DLD1 (cell line): ENCODE results near the gene FHIT.

Experiments used
- in situ Hi-C: cut with HindIII; loops from 2 replicates; pipeline ENCODE4 v1.10.0; 2017; ENCODE audit warnings: low sequenced_read_pairs

FHIT gene

GRCh38 chr3:59877263-59878037 is 1373.8 kb downstream of the FHIT start:
- in situ Hi-C loops = no loop called here

- in situ Hi-C loops = no loop called here
Observed at GRCh38 chr3:59876533-59877062, 1374.7 kb downstream of the FHIT start.

- in situ Hi-C loops = no loop called here
Observed at GRCh38 chr3:59873576-59874230, 1377.5 kb downstream of the FHIT start.

GRCh38 chr3:59872128-59872527 is 1379.1 kb downstream of the FHIT start:
- in situ Hi-C loops = no loop called here

- in situ Hi-C loops = no loop called here
Observed at GRCh38 chr3:59867185-59868002, 1383.9 kb downstream of the FHIT start.

GRCh38 chr3:59866076-59866475 is 1385.2 kb downstream of the FHIT start:
- in situ Hi-C loops = no loop called here

GRCh38 chr3:59865351-59865750 is 1385.9 kb downstream of the FHIT start:
- in situ Hi-C loops = no loop called here

- in situ Hi-C loops = no loop called here
Observed at GRCh38 chr3:59862686-59863085, 1388.6 kb downstream of the FHIT start.

- in situ Hi-C loops = no loop called here
Observed at GRCh38 chr3:59857589-59858346, 1393.5 kb downstream of the FHIT start.

GRCh38 chr3:59856934-59857460 is 1394.3 kb downstream of the FHIT start:
- in situ Hi-C loops = no loop called here

- in situ Hi-C loops = no loop called here
Observed at GRCh38 chr3:59854061-59854709, 1397.1 kb downstream of the FHIT start.

GRCh38 chr3:59850417-59850816 is 1400.8 kb downstream of the FHIT start:
- in situ Hi-C loops = no loop called here

- in situ Hi-C loops = no loop called here
Observed at GRCh38 chr3:59845386-59845785, 1405.9 kb downstream of the FHIT start.

GRCh38 chr3:59843821-59844220 is 1407.4 kb downstream of the FHIT start:
- in situ Hi-C loops = no loop called here

GRCh38 chr3:59839810-59840515 is 1411.3 kb downstream of the FHIT start:
- in situ Hi-C loops = no loop called here

- in situ Hi-C loops = no loop called here
Observed at GRCh38 chr3:59839283-59839682, 1412.0 kb downstream of the FHIT start.

- in situ Hi-C loops = no loop called here
Observed at GRCh38 chr3:59836531-59836930, 1414.7 kb downstream of the FHIT start.

GRCh38 chr3:59832702-59833101 is 1418.5 kb downstream of the FHIT start:
- in situ Hi-C loops = no loop called here

GRCh38 chr3:59832241-59832640 is 1419.0 kb downstream of the FHIT start:
- in situ Hi-C loops = no loop called here
